ENCODE results near the gene RXRG. TPM values are rescaled to one million over a fixed set of nuclear protein-coding genes. Genes with fewer than 3 reads are reported as not detected.
A peak's percentile ranks its signal among the peaks of the same experiment; 100 is the strongest.

Gene RXRG
- total RNA-seq, 2 experiments from 2014 or later, result not detected

- no peak overlapping the region for H3K27ac Mint-ChIP-seq
- no peaks in the 10 kb centered on the region for H3K36me3 Mint-ChIP-seq (ENCODE audit: low read depth)
- H3K4me3 Mint-ChIP-seq, result no peak overlapping the region
- CTCF ChIA-PET, result no interaction called here
- peaks cover 42% of the 10 kb centered on the region for H3K27me3 Mint-ChIP-seq
- no peaks in the 10 kb centered on the region for H3K4me1 Mint-ChIP-seq
- no peaks in the 10 kb centered on the region for H3K9me3 Mint-ChIP-seq
- DNase-seq, result no peak
- POLR2A ChIA-PET, result no interaction called here
These were observed 26.7 kb downstream of the RXRG start for GRCh38 chr1:165418195-165418594.

- ChIA-PET POLR2A (no interaction called here), CTCF (no interaction called here)
- no peak for DNase-seq
- no peaks in the 10 kb centered on the region for H3K36me3 Mint-ChIP-seq (ENCODE audit: low read depth)
- H3K9me3 Mint-ChIP-seq, result no peaks in the 10 kb centered on the region
- no peak overlapping the region for H3K4me3 Mint-ChIP-seq
- H3K27ac Mint-ChIP-seq, result no peak overlapping the region
- H3K4me1 Mint-ChIP-seq, result no peaks in the 10 kb centered on the region
- peaks cover 45% of the 10 kb centered on the region for H3K27me3 Mint-ChIP-seq
These were observed 28.1 kb downstream of the RXRG start for GRCh38 chr1:165416876-165417275.

GRCh38 chr1:165415068-165415467 is 29.9 kb downstream of the RXRG start:
- Mint-ChIP-seq H3K4me3 (no peak overlapping the region), H3K36me3 (ENCODE audit: low read depth) (no peaks in the 10 kb centered on the region), H3K9me3 (no peaks in the 10 kb centered on the region), H3K27me3 (peaks cover 41% of the 10 kb centered on the region), H3K4me1 (no peaks in the 10 kb centered on the region), H3K27ac (no peak overlapping the region)
- CTCF ChIA-PET, result interaction anchor here (0.5 to 1.1 kb wide), 3 partner anchors 10 to 45 kb away, joined by 3 to 4 read pairs (median 3); no protein-coding TSS in a partner anchor
- POLR2A ChIA-PET, result no interaction called here
- no peak for DNase-seq

- H3K27ac Mint-ChIP-seq, result no peak overlapping the region
- H3K4me3 Mint-ChIP-seq, result no peak overlapping the region
- DNase-seq, result no peak
- H3K36me3 Mint-ChIP-seq (ENCODE audit: low read depth), result no peaks in the 10 kb centered on the region
- ChIA-PET CTCF (interaction anchor here (1.1 kb wide), 1 partner anchor 12 kb away, joined by 4 read pairs; no protein-coding TSS in a partner anchor), POLR2A (no interaction called here)
- H3K27me3 Mint-ChIP-seq, result peaks cover 45% of the 10 kb centered on the region
- H3K4me1 Mint-ChIP-seq, result no peaks in the 10 kb centered on the region
- no peaks in the 10 kb centered on the region for H3K9me3 Mint-ChIP-seq
These were observed 30.3 kb downstream of the RXRG start for GRCh38 chr1:165414620-165415019.

GRCh38 chr1:165411396-165411795 is 33.5 kb downstream of the RXRG start:
- H3K36me3 Mint-ChIP-seq (ENCODE audit: low read depth), result no peaks in the 10 kb centered on the region
- H3K27me3 Mint-ChIP-seq, result peaks cover 53% of the 10 kb centered on the region
- H3K4me3 Mint-ChIP-seq, result no peak overlapping the region
- no peaks in the 10 kb centered on the region for H3K9me3 Mint-ChIP-seq
- H3K27ac Mint-ChIP-seq, result no peak overlapping the region
- H3K4me1 Mint-ChIP-seq, result peaks cover 2% of the 10 kb centered on the region
- no peak for DNase-seq
- CTCF ChIA-PET, result interaction anchor here (0.9 to 1.7 kb wide), 3 partner anchors 32 to 225 kb away, joined by 3 to 4 read pairs (median 3); no protein-coding TSS in a partner anchor
- POLR2A ChIA-PET, result no interaction called here

- ChIA-PET POLR2A (no interaction called here), CTCF (interaction anchor here (0.6 kb wide), 1 partner anchor 1035 kb away, joined by 3 read pairs; no protein-coding TSS in a partner anchor)
- peaks cover 40% of the 10 kb centered on the region for H3K27me3 Mint-ChIP-seq
- no peaks in the 10 kb centered on the region for H3K36me3 Mint-ChIP-seq (ENCODE audit: low read depth)
- H3K4me3 Mint-ChIP-seq, result no peak overlapping the region
- H3K9me3 Mint-ChIP-seq, result no peaks in the 10 kb centered on the region
- H3K27ac Mint-ChIP-seq, result no peak overlapping the region
- H3K4me1 Mint-ChIP-seq, result peaks cover 2% of the 10 kb centered on the region
- no peak for DNase-seq
These were observed 35.1 kb downstream of the RXRG start for GRCh38 chr1:165409657-165410358.

- POLR2A ChIA-PET, result no interaction called here
- peaks cover 7% of the 10 kb centered on the region for H3K4me1 Mint-ChIP-seq
- no peak overlapping the region for H3K4me3 Mint-ChIP-seq
- no peak overlapping the region for H3K27ac Mint-ChIP-seq
- no peaks in the 10 kb centered on the region for H3K36me3 Mint-ChIP-seq (ENCODE audit: low read depth)
- peaks cover 32% of the 10 kb centered on the region for H3K27me3 Mint-ChIP-seq
- H3K9me3 Mint-ChIP-seq, result no peaks in the 10 kb centered on the region
- peak; percentile 15 for DNase-seq
- CTCF ChIA-PET, result no interaction called here
These were observed 36.4 kb downstream of the RXRG start for GRCh38 chr1:165408518-165408917.

- Mint-ChIP-seq H3K9me3 (no peaks in the 10 kb centered on the region), H3K36me3 (ENCODE audit: low read depth) (no peaks in the 10 kb centered on the region), H3K4me1 (peaks cover 7% of the 10 kb centered on the region), H3K27me3 (peaks cover 27% of the 10 kb centered on the region), H3K27ac (no peak overlapping the region), H3K4me3 (no peak overlapping the region)
- DNase-seq, result no peak
- POLR2A ChIA-PET, result no interaction called here
- CTCF ChIA-PET, result no interaction called here
These were observed 37.5 kb downstream of the RXRG start for GRCh38 chr1:165407398-165407797.

GRCh38 chr1:165403835-165404482 is 41.0 kb downstream of the RXRG start:
- DNase-seq, result peak; percentile 58
- H3K9me3 Mint-ChIP-seq, result no peaks in the 10 kb centered on the region
- peaks cover 36% of the 10 kb centered on the region for H3K27me3 Mint-ChIP-seq
- H3K4me1 Mint-ChIP-seq, result peaks cover 7% of the 10 kb centered on the region
- ChIA-PET CTCF (interaction anchor here (1.5 kb wide), 2 partner anchors 9 to 11 kb away, joined by 3 to 6 read pairs; no protein-coding TSS in a partner anchor), POLR2A (no interaction called here)
- H3K36me3 Mint-ChIP-seq (ENCODE audit: low read depth), result no peaks in the 10 kb centered on the region
- no peak overlapping the region for H3K27ac Mint-ChIP-seq
- H3K4me3 Mint-ChIP-seq, result no peak overlapping the region

- H3K4me3 Mint-ChIP-seq, result no peak overlapping the region
- DNase-seq, result no peak
- ChIA-PET CTCF (interaction anchor here (1.5 kb wide), 1 partner anchor 10 kb away, joined by 6 read pairs; no protein-coding TSS in a partner anchor), POLR2A (no interaction called here)
- peaks cover 37% of the 10 kb centered on the region for H3K27me3 Mint-ChIP-seq
- peaks cover 12% of the 10 kb centered on the region for H3K4me1 Mint-ChIP-seq
- no peaks in the 10 kb centered on the region for H3K36me3 Mint-ChIP-seq (ENCODE audit: low read depth)
- H3K27ac Mint-ChIP-seq, result no peak overlapping the region
- H3K9me3 Mint-ChIP-seq, result no peaks in the 10 kb centered on the region
These were observed 42.3 kb downstream of the RXRG start for GRCh38 chr1:165402517-165403111.

GRCh38 chr1:165397944-165398343 is 47.0 kb downstream of the RXRG start:
- Mint-ChIP-seq H3K27me3 (peaks cover 70% of the 10 kb centered on the region), H3K27ac (no peak overlapping the region), H3K4me3 (no peak overlapping the region), H3K4me1 (peaks cover 20% of the 10 kb centered on the region), H3K36me3 (ENCODE audit: low read depth) (no peaks in the 10 kb centered on the region), H3K9me3 (no peaks in the 10 kb centered on the region)
- POLR2A ChIA-PET, result no interaction called here
- CTCF ChIA-PET, result no interaction called here
- peak; percentile 40 for DNase-seq

GRCh38 chr1:165395901-165396300 is 49.0 kb downstream of the RXRG start:
- Mint-ChIP-seq H3K4me3 (no peak overlapping the region), H3K4me1 (peaks cover 32% of the 10 kb centered on the region), H3K36me3 (ENCODE audit: low read depth) (no peaks in the 10 kb centered on the region), H3K27me3 (peaks cover 82% of the 10 kb centered on the region), H3K27ac (no peak overlapping the region), H3K9me3 (no peaks in the 10 kb centered on the region)
- ChIA-PET POLR2A (no interaction called here), CTCF (interaction anchor here (1.6 kb wide), 1 partner anchor 197 kb away, joined by 6 read pairs; no protein-coding TSS in a partner anchor)
- DNase-seq, result no peak

GRCh38 chr1:165395478-165395877 is 49.4 kb downstream of the RXRG start:
- CTCF ChIA-PET, result interaction anchor here (1.1 to 1.6 kb wide), 2 partner anchors 8 to 198 kb away, joined by 3 to 6 read pairs; no protein-coding TSS in a partner anchor

More at GRCh38 chr1:165395478-165395877, 49.4 kb downstream of the RXRG start:
- DNase-seq, result no peak
- peaks cover 82% of the 10 kb centered on the region for H3K27me3 Mint-ChIP-seq
- POLR2A ChIA-PET, result no interaction called here
- H3K9me3 Mint-ChIP-seq, result no peaks in the 10 kb centered on the region
- H3K27ac Mint-ChIP-seq, result no peak overlapping the region
- H3K4me1 Mint-ChIP-seq, result peaks cover 35% of the 10 kb centered on the region
- no peaks in the 10 kb centered on the region for H3K36me3 Mint-ChIP-seq (ENCODE audit: low read depth)
- no peak overlapping the region for H3K4me3 Mint-ChIP-seq
